H1 (cell line): ENCODE data around the gene RABEP2.

Experiments used
- CEBPB ChIP-seq: IDR thresholded peaks from 2 replicates; pipeline ENCODE4 v1.6.1; 2012; ENCODE audit warnings: low read depth, low read length
- EGR1 ChIP-seq: IDR thresholded peaks from 2 replicates; pipeline ENCODE4 v1.6.1; 2011; ENCODE audit warnings: low read depth, low read length, borderline replicate concordance
- EP300 ChIP-seq, 2 experiments: IDR thresholded peaks; 1 replicate in 1 of 2; 2 replicates in 1 of 2; pipeline ENCODE4 v1.6.1; 2011 to 2012; ENCODE audit warnings: low read depth in 2 of 2, low read length in 2 of 2, mild to moderate bottlenecking in 2 of 2, borderline replicate concordance in 1 of 2, inconsistent platforms in 1 of 2, moderate library complexity in 1 of 2
- EZH2 ChIP-seq: fragments of 200-600 bp; sonication (generic); IDR thresholded peaks from 2 replicates; pipeline ENCODE4 v1.7.1; 2012; ENCODE audit warnings: low read depth, mild to moderate bottlenecking, moderate library complexity, low read length, inconsistent platforms; ENCODE audit not compliant: severe bottlenecking
- JUND ChIP-seq: IDR thresholded peaks from 2 replicates; pipeline ENCODE4 v1.6.1; 2011; ENCODE audit warnings: mild to moderate bottlenecking, improper control_type of control experiment, low read length
- POLR2A ChIP-seq, 2 experiments: IDR thresholded peaks; 1 replicate in 1 of 2; 2 replicates in 1 of 2; pipeline ENCODE4 v1.6.1; 2011; ENCODE audit warnings: low read depth in 2 of 2, low read length in 2 of 2, mild to moderate bottlenecking in 2 of 2; ENCODE audit errors: control extremely low read depth in 1 of 2
- SP1 ChIP-seq: IDR thresholded peaks from 2 replicates; pipeline ENCODE4 v1.6.1; 2011; ENCODE audit warnings: low read depth, low read length
- TAF1 ChIP-seq: IDR thresholded peaks from 2 replicates; pipeline ENCODE4 v1.6.1; 2011; ENCODE audit warnings: mild to moderate bottlenecking, low read depth, low read length
- ZNF274 ChIP-seq: IDR thresholded peaks from 2 replicates; pipeline ENCODE4 v1.7.0; 2012; ENCODE audit warnings: low read length, borderline replicate concordance; ENCODE audit errors: extremely low read depth
- TF ChIP-seq, protein P1 (sequence below), 3 experiments: IDR thresholded peaks; 1 replicate in 2 of 3; 2 replicates in 1 of 3; pipeline versions ENCODE4 v1.5.1 to v1.6.1; 2011; ENCODE audit warnings: low read length in 3 of 3, mild to moderate bottlenecking in 3 of 3, inconsistent platforms in 2 of 3, low read depth in 1 of 3, moderate library complexity in 1 of 3; ENCODE audit not compliant: insufficient read depth in 1 of 3; ENCODE audit errors: control extremely low read depth in 1 of 3

DNA sequence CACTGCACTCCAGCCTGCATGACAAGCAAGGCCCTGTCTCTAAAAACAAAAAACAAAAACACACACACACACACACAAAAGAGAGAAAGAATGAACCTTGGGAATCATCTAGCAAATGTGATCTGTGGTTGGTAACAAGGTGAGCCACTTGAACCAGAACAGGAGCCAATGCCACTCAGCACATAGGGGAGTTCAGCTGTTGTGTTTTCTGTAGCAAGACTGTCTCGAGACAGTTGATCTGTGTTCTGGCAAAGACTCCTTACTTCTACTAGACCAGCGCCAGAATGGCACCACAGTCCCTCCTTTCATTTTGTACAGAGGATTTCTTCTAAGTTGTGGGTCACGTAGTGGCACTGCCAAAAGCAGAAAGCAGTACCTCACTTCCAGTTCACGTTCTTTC is 26.1 kb downstream of the RABEP2 start:
- no peak for TF ChIP-seq SP1
- no peak for TF ChIP-seq EP300 (IDR thresholded peaks at IDR 0.05; ENCODE audit: borderline replicate concordance in 1 of 2, low read depth in 2 of 2, low read length in 2 of 2)
- TF ChIP-seq, protein P1, sequence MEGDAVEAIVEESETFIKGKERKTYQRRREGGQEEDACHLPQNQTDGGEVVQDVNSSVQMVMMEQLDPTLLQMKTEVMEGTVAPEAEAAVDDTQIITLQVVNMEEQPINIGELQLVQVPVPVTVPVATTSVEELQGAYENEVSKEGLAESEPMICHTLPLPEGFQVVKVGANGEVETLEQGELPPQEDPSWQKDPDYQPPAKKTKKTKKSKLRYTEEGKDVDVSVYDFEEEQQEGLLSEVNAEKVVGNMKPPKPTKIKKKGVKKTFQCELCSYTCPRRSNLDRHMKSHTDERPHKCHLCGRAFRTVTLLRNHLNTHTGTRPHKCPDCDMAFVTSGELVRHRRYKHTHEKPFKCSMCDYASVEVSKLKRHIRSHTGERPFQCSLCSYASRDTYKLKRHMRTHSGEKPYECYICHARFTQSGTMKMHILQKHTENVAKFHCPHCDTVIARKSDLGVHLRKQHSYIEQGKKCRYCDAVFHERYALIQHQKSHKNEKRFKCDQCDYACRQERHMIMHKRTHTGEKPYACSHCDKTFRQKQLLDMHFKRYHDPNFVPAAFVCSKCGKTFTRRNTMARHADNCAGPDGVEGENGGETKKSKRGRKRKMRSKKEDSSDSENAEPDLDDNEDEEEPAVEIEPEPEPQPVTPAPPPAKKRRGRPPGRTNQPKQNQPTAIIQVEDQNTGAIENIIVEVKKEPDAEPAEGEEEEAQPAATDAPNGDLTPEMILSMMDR (IDR thresholded peaks at IDR 0.05; ENCODE audit: control extremely low read depth in 1 of 3, insufficient read depth in 1 of 3, low read depth in 1 of 3, low read length in 3 of 3): no peak
- TF ChIP-seq EZH2: no peak
- TF ChIP-seq EGR1: no peak
- TF ChIP-seq POLR2A (IDR thresholded peaks at IDR 0.05; ENCODE audit: control extremely low read depth in 1 of 2, low read depth in 2 of 2, low read length in 2 of 2): no peak
- no peak for TF ChIP-seq JUND
- TF ChIP-seq TAF1: no peak
- TF ChIP-seq ZNF274: no peak
- no peak for TF ChIP-seq CEBPB
